Measurements from ENCODE around the gene EFL1. TPM values are rescaled to one million over a fixed set of nuclear protein-coding genes. Genes with fewer than 3 reads are reported as not detected.
A peak's percentile ranks its signal among the peaks of the same experiment; 100 is the strongest.

EFL1 gene
- polyA plus RNA-seq, 1 of the 3 experiments (the other 2 are of a cell fraction): 12.3 TPM

- Histone ChIP-seq H3K27ac (ENCODE audit: low read depth in 2 of 2, low read length in 1 of 2) (peak overlapping the region in 1 of 2 experiments; percentile 91; a peak in 2 of 4 replicates), H2AFZ (ENCODE audit: low read depth) (peak overlapping the region; percentile 64; the same call in 1 of the 2 replicates)
- POLR2A ChIA-PET: no interaction called here
These were observed 169.2 kb downstream of the EFL1 start for GRCh38 chr15:82093325-82093724.

More at GRCh38 chr15:82093325-82093724, 169.2 kb downstream of the EFL1 start:
- TF ChIP-seq RFX5 (IDR thresholded peaks at IDR 0.05; ENCODE audit: low read length): no peak
- no peak for TF ChIP-seq SMC3 (IDR thresholded peaks at IDR 0.05; ENCODE audit: low read depth, low read length)
- TF ChIP-seq MAX (IDR thresholded peaks at IDR 0.05; ENCODE audit: low read depth): no peak
- no peak for TF ChIP-seq MXI1 (IDR thresholded peaks at IDR 0.05; ENCODE audit: low read depth, low read length)
- TF ChIP-seq, protein P1, sequence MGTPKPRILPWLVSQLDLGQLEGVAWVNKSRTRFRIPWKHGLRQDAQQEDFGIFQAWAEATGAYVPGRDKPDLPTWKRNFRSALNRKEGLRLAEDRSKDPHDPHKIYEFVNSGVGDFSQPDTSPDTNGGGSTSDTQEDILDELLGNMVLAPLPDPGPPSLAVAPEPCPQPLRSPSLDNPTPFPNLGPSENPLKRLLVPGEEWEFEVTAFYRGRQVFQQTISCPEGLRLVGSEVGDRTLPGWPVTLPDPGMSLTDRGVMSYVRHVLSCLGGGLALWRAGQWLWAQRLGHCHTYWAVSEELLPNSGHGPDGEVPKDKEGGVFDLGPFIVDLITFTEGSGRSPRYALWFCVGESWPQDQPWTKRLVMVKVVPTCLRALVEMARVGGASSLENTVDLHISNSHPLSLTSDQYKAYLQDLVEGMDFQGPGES (IDR thresholded peaks at IDR 0.05; ENCODE audit: low read depth, low read length): no peak
- TF ChIP-seq CTCF (IDR thresholded peaks at IDR 0.05): no peak
- no peak for TF ChIP-seq GATA2 (CRISPR knock-in tag; IDR thresholded peaks at IDR 0.05)
- TF ChIP-seq FOXM1 (IDR thresholded peaks at IDR 0.05; ENCODE audit: low read depth): no peak
- no peak for TF ChIP-seq EP300 (IDR thresholded peaks at IDR 0.05; ENCODE audit: borderline replicate concordance in 1 of 2, low read depth in 1 of 2, low read length in 1 of 2)
- no peak for TF ChIP-seq NFIC (IDR thresholded peaks at IDR 0.05; ENCODE audit: borderline replicate concordance)
- TF ChIP-seq TEAD4 (IDR thresholded peaks at IDR 0.05; ENCODE audit: borderline replicate concordance, insufficient read depth): no peak
- no peak for TF ChIP-seq JUND (IDR thresholded peaks at IDR 0.05)
- no peak for TF ChIP-seq EZH2phosphoT487 (IDR thresholded peaks at IDR 0.05; ENCODE audit: borderline replicate concordance, low read depth)
- no peak for TF ChIP-seq NRF1 (IDR thresholded peaks at IDR 0.05; ENCODE audit: low read depth, low read length)
- TF ChIP-seq RAD21 (IDR thresholded peaks at IDR 0.05; ENCODE audit: low read length): no peak
- no peak for TF ChIP-seq CHD2 (IDR thresholded peaks at IDR 0.05; ENCODE audit: low read length, partially characterized antibody)
- TF ChIP-seq, protein P2, sequence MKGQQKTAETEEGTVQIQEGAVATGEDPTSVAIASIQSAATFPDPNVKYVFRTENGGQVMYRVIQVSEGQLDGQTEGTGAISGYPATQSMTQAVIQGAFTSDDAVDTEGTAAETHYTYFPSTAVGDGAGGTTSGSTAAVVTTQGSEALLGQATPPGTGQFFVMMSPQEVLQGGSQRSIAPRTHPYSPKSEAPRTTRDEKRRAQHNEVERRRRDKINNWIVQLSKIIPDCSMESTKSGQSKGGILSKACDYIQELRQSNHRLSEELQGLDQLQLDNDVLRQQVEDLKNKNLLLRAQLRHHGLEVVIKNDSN (IDR thresholded peaks at IDR 0.05; ENCODE audit: borderline replicate concordance, low read depth): no peak
- no peak for TF ChIP-seq SIN3A (IDR thresholded peaks at IDR 0.05; ENCODE audit: borderline replicate concordance, low read depth, low read length)
- TF ChIP-seq FOSL2 (IDR thresholded peaks at IDR 0.05; ENCODE audit: borderline replicate concordance, low read depth): no peak
- Histone ChIP-seq H3K9me2 (no peaks in the 10 kb centered on the region), H3K27me3 (ENCODE audit: insufficient read depth) (no peaks in the 10 kb centered on the region), H4K20me1 (ENCODE audit: insufficient read depth) (no peaks in the 10 kb centered on the region), H3K4me2 (0 out of 2 replicates have a peak overlapping the region, but pooled peaks have one; percentile 75), H3F3A (replicated peaks; ENCODE audit: insufficient read depth) (no peaks in the 10 kb centered on the region), H3K9ac (no peak overlapping the region; the same call in 1 of the 2 replicates), H3K36me3 (replicated peaks in 1 of 2; ENCODE audit: control insufficient read depth in 1 of 2, insufficient read depth in 2 of 2, low read length in 1 of 2) (peaks cover 0 to 13% of the 10 kb centered on the region in 2 experiments), H3K4me3 (ENCODE audit: low read depth in 2 of 2, low read length in 1 of 2) (no peak overlapping the region), H3K9me3 (no peaks in the 10 kb centered on the region), H3K79me2 (ENCODE audit: insufficient read depth) (peaks cover 27% of the 10 kb centered on the region), H3K4me1 (ENCODE audit: control insufficient read depth in 1 of 2, insufficient read depth in 2 of 2, low read depth in 1 of 2, low read length in 1 of 2) (no peaks in the 10 kb centered on the region)
- CTCF ChIA-PET: no interaction called here
- WGBS (ENCODE audit: low lambda C conversion rate): 73% methylated on average over 5 of the region's 5 CpGs
- DNase-seq: no peak
